Measurements from ENCODE around the gene LTBP4.

Gene LTBP4

GRCh38 chr19:40626918-40627317 is 25.7 kb downstream of the LTBP4 start:
- H3K36me3 ChIP-seq (ENCODE audit: insufficient read depth, low read length) = no peaks in the 10 kb centered on the region

GRCh38 chr19:40627486-40628279 is 26.5 kb downstream of the LTBP4 start:
- Histone ChIP-seq H3K27me3 (ENCODE audit: insufficient read depth, low read length, poor library complexity) (no peaks in the 10 kb centered on the region), H3K79me2 (ENCODE audit: insufficient read depth, low read length) (no peaks in the 10 kb centered on the region), H3K4me3 (ENCODE audit: low read depth in 1 of 2, low read length in 2 of 2) (no peak overlapping the region), H3K4me2 (ENCODE audit: insufficient read depth, low read length) (no peak overlapping the region), H4K20me1 (ENCODE audit: insufficient read depth, low read length) (no peaks in the 10 kb centered on the region), H3K9ac (ENCODE audit: low read depth, low read length) (no peak overlapping the region), H3K36me3 (ENCODE audit: insufficient read depth, low read length) (no peaks in the 10 kb centered on the region), H3K27ac (ENCODE audit: low read length) (no peak overlapping the region), H3K9me3 (ENCODE audit: insufficient read depth, low read length, severe bottlenecking) (no peaks in the 10 kb centered on the region), H2AFZ (ENCODE audit: low read depth, low read length) (no peak overlapping the region), H3K4me1 (ENCODE audit: insufficient read depth, low read length) (no peaks in the 10 kb centered on the region)
- no peak for TF ChIP-seq CTCF (IDR thresholded peaks at IDR 0.05; ENCODE audit: borderline replicate concordance, extremely low read depth, low read length, poor library complexity, severe bottlenecking)
- ATAC-seq (ENCODE audit: insufficient read depth, low read depth) (no peak), DNase-seq (no peak)

More at GRCh38 chr19:40626918-40627317, 25.7 kb downstream of the LTBP4 start:
- H3K4me3 ChIP-seq (ENCODE audit: low read depth in 1 of 2, low read length in 2 of 2) = no peak overlapping the region
- H3K4me2 ChIP-seq (ENCODE audit: insufficient read depth, low read length) = no peak overlapping the region
- ATAC-seq (ENCODE audit: insufficient read depth, low read depth) (no peak), DNase-seq (no peak)
- no peaks in the 10 kb centered on the region for H3K9me3 ChIP-seq (ENCODE audit: insufficient read depth, low read length, severe bottlenecking)
- H3K9ac ChIP-seq (ENCODE audit: low read depth, low read length) = no peak overlapping the region
- H3K27me3 ChIP-seq (ENCODE audit: insufficient read depth, low read length, poor library complexity) = no peaks in the 10 kb centered on the region
- no peaks in the 10 kb centered on the region for H3K4me1 ChIP-seq (ENCODE audit: insufficient read depth, low read length)
- no peaks in the 10 kb centered on the region for H3K79me2 ChIP-seq (ENCODE audit: insufficient read depth, low read length)
- TF ChIP-seq CTCF (IDR thresholded peaks at IDR 0.05; ENCODE audit: borderline replicate concordance, extremely low read depth, low read length, poor library complexity, severe bottlenecking) (no peak), EZH2 (IDR thresholded peaks at IDR 0.05; ENCODE audit: borderline replicate concordance, low read depth, low read length, severe bottlenecking) (no peak)
- no peak overlapping the region for H3K27ac ChIP-seq (ENCODE audit: low read length)
- H2AFZ ChIP-seq (ENCODE audit: low read depth, low read length) = no peak overlapping the region
- no peaks in the 10 kb centered on the region for H4K20me1 ChIP-seq (ENCODE audit: insufficient read depth, low read length)

GRCh38 chr19:40629346-40629745 is 28.2 kb downstream of the LTBP4 start:
- Histone ChIP-seq H4K20me1 (ENCODE audit: insufficient read depth, low read length) (no peaks in the 10 kb centered on the region), H3K27ac (ENCODE audit: low read length) (no peak overlapping the region), H3K9ac (ENCODE audit: low read depth, low read length) (no peak overlapping the region), H3K9me3 (ENCODE audit: insufficient read depth, low read length, severe bottlenecking) (no peaks in the 10 kb centered on the region), H3K4me1 (ENCODE audit: insufficient read depth, low read length) (no peaks in the 10 kb centered on the region), H3K36me3 (ENCODE audit: insufficient read depth, low read length) (no peaks in the 10 kb centered on the region), H3K4me3 (ENCODE audit: low read depth in 1 of 2, low read length in 2 of 2) (no peak overlapping the region), H3K79me2 (ENCODE audit: insufficient read depth, low read length) (no peaks in the 10 kb centered on the region), H3K27me3 (ENCODE audit: insufficient read depth, low read length, poor library complexity) (no peaks in the 10 kb centered on the region), H2AFZ (ENCODE audit: low read depth, low read length) (no peak overlapping the region), H3K4me2 (ENCODE audit: insufficient read depth, low read length) (no peak overlapping the region)
- DNase-seq (no peak), ATAC-seq (ENCODE audit: insufficient read depth, low read depth) (no peak)
- TF ChIP-seq EZH2 (IDR thresholded peaks at IDR 0.05; ENCODE audit: borderline replicate concordance, low read depth, low read length, severe bottlenecking) = no peak

- Histone ChIP-seq H3K27ac (ENCODE audit: low read length) (no peak overlapping the region), H3K27me3 (ENCODE audit: insufficient read depth, low read length, poor library complexity) (no peaks in the 10 kb centered on the region), H3K4me2 (ENCODE audit: insufficient read depth, low read length) (no peak overlapping the region), H2AFZ (ENCODE audit: low read depth, low read length) (no peak overlapping the region), H3K9ac (ENCODE audit: low read depth, low read length) (no peak overlapping the region), H3K79me2 (ENCODE audit: insufficient read depth, low read length) (no peaks in the 10 kb centered on the region), H3K4me3 (ENCODE audit: low read depth in 1 of 2, low read length in 2 of 2) (no peak overlapping the region), H3K9me3 (ENCODE audit: insufficient read depth, low read length, severe bottlenecking) (no peaks in the 10 kb centered on the region), H4K20me1 (ENCODE audit: insufficient read depth, low read length) (no peaks in the 10 kb centered on the region), H3K4me1 (ENCODE audit: insufficient read depth, low read length) (no peaks in the 10 kb centered on the region), H3K36me3 (ENCODE audit: insufficient read depth, low read length) (no peaks in the 10 kb centered on the region)
- DNase-seq (no peak), ATAC-seq (ENCODE audit: insufficient read depth, low read depth) (no peak)
- TF ChIP-seq EZH2 (IDR thresholded peaks at IDR 0.05; ENCODE audit: borderline replicate concordance, low read depth, low read length, severe bottlenecking) (no peak), CTCF (IDR thresholded peaks at IDR 0.05; ENCODE audit: borderline replicate concordance, extremely low read depth, low read length, poor library complexity, severe bottlenecking) (no peak)
Observed at GRCh38 chr19:40630571-40631160, 29.5 kb downstream of the LTBP4 start.
